Placental epithelial cell (primary cell): Measurements from ENCODE around the gene CIDEC. TPM values are rescaled to one million over a fixed set of nuclear protein-coding genes. Genes with fewer than 3 reads are reported as not detected.

Experiments
- small RNA-seq: library from RNA; depleted of rRNA; stranded (forward); fragments of <200 nt; gene quantifications from one replicate; pipeline ENCODE3, GENCODE V24; 2012
- total RNA-seq: library from RNA; depleted of rRNA; stranded (reverse); fragments of >200 nt; gene quantifications from 2 replicates; pipeline ENCODE4 v1.2.3, GENCODE V29; 2012

CIDEC gene
- 3.5 and 5.1 TPM in 2 replicates for total RNA-seq

GRCh38 chr3:9879830-9880549 lies at the start of gene CIDEC:
CIDEC (minus strand) TSS chr3:9880253; CDS start chr3:9878486, 1,767 bp downstream.

GRCh38 chr3:9916734-9917680 lies 37.0 kb upstream of the CIDEC start, which contains the start of gene IL17RC:
IL17RC (plus strand) TSS chr3:9917098; CDS start chr3:9917316, 218 bp downstream.

GRCh38 chr3:9902372-9903237 lies 22.6 kb upstream of the CIDEC start, which contains the start of gene IL17RE:
IL17RE (plus strand) TSS chr3:9902848; CDS start chr3:9902933, 85 bp downstream.

GRCh38 chr3:9890249-9891071 lies 10.4 kb upstream of the CIDEC start, which contains the start of gene JAGN1:
JAGN1 (plus strand) TSS chr3:9890610; CDS start chr3:9890723, 113 bp downstream.

GRCh38 chr3:9843715-9844438 lies 36.2 kb downstream of the CIDEC start, which contains the start of gene RPUSD3:
RPUSD3 (minus strand) TSS chr3:9844008; CDS start chr3:9843990, 18 bp downstream.

Small RNAs within 50 kb of the gene (small RNA-seq; reads per million reads assigned to genes)
- 0.14 reads per million for gene RNU6-882P

Other genes starting within 250 kb of the CIDEC start
- gene MTMR14, start 230.7 kb downstream of the CIDEC start, total RNA-seq: 27.9 and 36.7 TPM in 2 replicates
- gene CPNE9, start 176.4 kb downstream of the CIDEC start, total RNA-seq: not detected in 2 replicates
- 18.5 and 18.8 TPM in 2 replicates for gene BRPF1, start 148.5 kb downstream of the CIDEC start, total RNA-seq
- 27.1 and 29.4 TPM in 2 replicates for gene OGG1, start 130.3 kb downstream of the CIDEC start, total RNA-seq
- 1.6 and 2.5 TPM in 2 replicates for gene CAMK1, start 110.3 kb downstream of the CIDEC start, total RNA-seq
- gene TADA3, start 87.8 kb downstream of the CIDEC start, total RNA-seq: 71.1 and 83.3 TPM in 2 replicates
- gene ARPC4, start 87.2 kb downstream of the CIDEC start, total RNA-seq: 159 and 256 TPM in 2 replicates
- gene TTLL3, start 70.0 kb downstream of the CIDEC start, total RNA-seq: 24.4 and 90.3 TPM in 2 replicates
- gene RPUSD3, start 36.2 kb downstream of the CIDEC start, total RNA-seq: 53.8 and 120 TPM in 2 replicates
- gene JAGN1, start 10.4 kb upstream of the CIDEC start, total RNA-seq: 53.0 and 72.9 TPM in 2 replicates
- 44.7 and 50.6 TPM in 2 replicates for gene IL17RE, start 22.6 kb upstream of the CIDEC start, total RNA-seq
- gene IL17RC, start 36.8 kb upstream of the CIDEC start, total RNA-seq: 365 and 408 TPM in 2 replicates
- 33.5 and 40.8 TPM in 2 replicates for gene CRELD1, start 53.6 kb upstream of the CIDEC start, total RNA-seq
- 1.8 and 3.1 TPM in 2 replicates for gene PRRT3, start 72.2 kb upstream of the CIDEC start, total RNA-seq
- 33.4 and 41.2 TPM in 2 replicates for gene EMC3, start 106.6 kb upstream of the CIDEC start, total RNA-seq
- 6.3 and 9.7 TPM in 2 replicates for gene FANCD2, start 146.2 kb upstream of the CIDEC start, total RNA-seq
- not detected in 2 replicates for gene FANCD2OS, start 228.0 kb upstream of the CIDEC start, total RNA-seq
- gene BRK1, start 235.4 kb upstream of the CIDEC start, total RNA-seq: 95.9 and 106 TPM in 2 replicates